ENCODE results near the gene MXRA7.

- TF ChIP-seq ZNF274 (IDR thresholded peaks at IDR 0.05; ENCODE audit: low read depth, low read length) (no peak), YY1 (IDR thresholded peaks at IDR 0.05; ENCODE audit: insufficient read depth, insufficient read length) (no peak), SUZ12 (IDR thresholded peaks at IDR 0.05; ENCODE audit: extremely low read depth, insufficient read depth, insufficient read length) (no peak)
These were observed 24.2 kb upstream of the MXRA7 start for GRCh38 chr17:76735006-76735405.

All from NT2/D1 (cell line).